HG02884 (cell line): ENCODE measurements around the gene DNAI7.

Source experiments
- ATAC-seq: cut with Tn5 transposase; IDR thresholded peaks from one replicate; pipeline ENCODE4 v1.9.1; 2021; ENCODE audit warnings: mild to moderate bottlenecking, moderate library complexity; ENCODE audit not compliant: unreplicated experiment

The DNAI7 gene

GRCh38 chr12:25102402-25102801 is 92.6 kb downstream of the DNAI7 start:
- no peak for ATAC-seq

- peak; percentile 55 for ATAC-seq
These were observed 93.9 kb downstream of the DNAI7 start for GRCh38 chr12:25101092-25101445.

DNA sequence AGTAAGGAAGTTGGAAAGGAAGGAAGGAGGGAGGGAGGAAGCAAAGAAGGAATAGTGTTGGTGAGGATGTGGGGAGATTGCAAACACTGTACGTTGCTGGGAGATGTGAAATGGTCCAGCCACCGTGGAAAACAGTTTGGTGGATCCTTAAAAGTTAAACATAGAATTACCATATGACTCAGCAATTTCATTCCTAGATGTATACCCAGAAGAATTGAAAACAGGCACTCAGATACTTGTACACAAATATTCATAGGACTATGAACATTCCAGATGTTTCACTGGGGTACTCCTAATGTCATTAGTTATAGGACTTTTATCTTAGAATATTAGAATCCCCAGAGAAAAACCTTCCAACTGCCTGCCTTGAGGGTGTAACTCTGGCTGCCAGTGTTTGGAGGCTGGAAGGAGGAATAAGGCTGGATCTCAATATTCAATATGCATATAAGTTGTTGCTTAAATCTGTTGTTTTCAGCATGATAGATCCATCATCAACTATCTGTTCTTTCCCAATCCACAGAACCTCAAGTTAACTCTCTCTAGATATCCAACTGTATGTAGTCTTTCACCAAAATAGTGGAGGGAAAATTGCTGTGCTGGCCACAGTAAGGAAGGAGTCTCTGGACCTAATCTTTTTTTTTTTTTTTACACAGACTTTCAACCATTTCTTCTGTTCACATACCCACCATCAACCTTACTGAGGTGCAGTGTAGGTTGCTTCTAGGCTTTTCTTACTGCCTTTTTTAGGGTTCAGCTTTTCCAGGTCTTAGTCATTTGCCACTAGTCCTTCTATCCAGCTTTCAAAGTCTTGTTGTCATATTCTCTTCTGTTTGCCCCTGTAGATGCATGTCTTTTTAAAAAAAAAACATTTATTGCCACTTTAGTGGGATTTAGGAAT is 94.5 kb downstream of the DNAI7 start:
- peak; percentile 59 for ATAC-seq

GRCh38 chr12:25099010-25099409 is 96.0 kb downstream of the DNAI7 start:
- ATAC-seq: no peak

GRCh38 chr12:25089738-25090137 is 105.2 kb downstream of the DNAI7 start:
- no peak for ATAC-seq

GRCh38 chr12:25087596-25087995 is 107.4 kb downstream of the DNAI7 start:
- ATAC-seq: no peak

- ATAC-seq: no peak
These were observed 110.1 kb downstream of the DNAI7 start for GRCh38 chr12:25084816-25085215.

DNA sequence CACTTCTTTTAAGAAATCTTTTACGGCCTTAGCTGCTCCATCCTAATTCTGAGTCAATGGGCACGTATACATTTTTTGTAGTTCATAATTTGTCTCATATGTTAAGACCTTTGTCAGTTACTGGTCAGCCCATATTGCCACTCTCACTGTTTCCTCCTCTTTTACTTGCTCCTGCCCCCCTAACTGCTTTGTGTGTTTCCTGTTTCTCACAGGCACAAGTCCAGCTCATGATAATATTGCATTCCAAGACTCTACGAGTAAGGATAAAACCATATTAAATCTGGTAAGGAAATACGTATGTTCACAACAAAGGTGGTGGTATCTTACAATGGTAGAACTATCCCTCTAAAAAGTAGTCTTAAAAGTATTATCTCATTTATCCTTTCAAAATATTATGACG is 111.7 kb downstream of the DNAI7 start:
- no peak for ATAC-seq

DNA sequence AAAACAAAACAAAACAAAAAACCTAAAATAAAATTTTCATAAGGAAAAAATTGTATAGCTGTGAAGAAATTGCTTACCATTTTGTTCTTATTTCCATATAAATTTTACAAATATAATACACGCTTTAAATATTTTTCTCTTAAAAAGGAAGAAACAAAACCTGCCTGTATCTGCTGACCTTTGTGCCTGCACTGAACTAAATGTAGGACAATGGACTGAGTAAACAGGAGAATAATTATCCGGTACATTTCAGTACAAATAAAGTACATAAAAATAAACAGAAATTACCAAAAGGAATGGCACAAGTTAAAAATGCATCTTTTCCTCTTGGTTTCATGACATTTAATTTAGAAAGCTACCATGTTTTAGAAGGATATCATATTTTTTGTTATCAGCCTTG is 112.3 kb downstream of the DNAI7 start:
- ATAC-seq: no peak

GRCh38 chr12:25079393-25079792 is 115.6 kb downstream of the DNAI7 start:
- ATAC-seq: no peak

GRCh38 chr12:25074954-25075353 is 120.0 kb downstream of the DNAI7 start:
- ATAC-seq: peak; percentile 82

DNA sequence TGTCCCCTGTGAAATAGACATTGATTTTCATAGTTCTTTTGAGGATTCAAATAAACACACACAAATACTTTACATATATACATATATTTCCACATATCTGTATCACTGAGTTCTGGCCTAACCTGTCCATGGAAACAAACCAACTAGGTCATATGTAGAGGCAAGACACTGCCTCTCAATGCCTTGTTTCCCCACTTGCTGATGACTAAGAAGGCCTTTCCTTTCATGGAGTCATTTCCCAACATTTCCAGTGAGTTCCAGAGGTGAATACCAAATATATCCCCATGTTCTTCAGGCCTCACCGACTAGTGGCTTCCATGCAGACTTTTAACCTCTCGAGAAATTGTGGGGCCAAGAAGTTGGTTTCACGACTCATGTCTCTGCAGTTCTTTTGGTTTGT is 120.8 kb downstream of the DNAI7 start:
- ATAC-seq: no peak

- ATAC-seq: no peak
These were observed 121.9 kb downstream of the DNAI7 start for GRCh38 chr12:25072906-25073650.

DNA sequence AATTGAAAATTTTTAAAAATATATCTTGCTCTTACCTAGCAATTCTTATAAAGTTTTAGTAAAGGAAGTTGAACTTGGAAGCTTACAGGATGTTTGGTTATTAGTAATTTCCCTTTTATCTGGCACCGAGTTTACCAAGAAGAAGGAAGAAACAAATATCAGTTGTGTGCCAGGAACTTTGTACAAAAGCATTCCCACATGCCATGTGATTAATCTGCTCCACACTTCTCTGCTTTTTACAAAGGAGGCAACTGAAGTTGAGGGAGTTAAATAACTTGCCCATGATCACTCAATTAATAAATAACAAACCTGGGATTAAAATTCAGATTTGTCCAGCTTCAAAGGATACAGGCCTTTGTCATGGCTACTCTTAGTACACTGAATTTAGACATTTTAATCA is 123.6 kb downstream of the DNAI7 start:
- ATAC-seq: no peak

GRCh38 chr12:25069224-25069623 is 125.7 kb downstream of the DNAI7 start:
- ATAC-seq: no peak

GRCh38 chr12:25065035-25065434 is 129.9 kb downstream of the DNAI7 start:
- ATAC-seq: no peak

GRCh38 chr12:25063873-25064628 is 130.9 kb downstream of the DNAI7 start:
- no peak for ATAC-seq

- ATAC-seq: no peak
These were observed 136.3 kb downstream of the DNAI7 start for GRCh38 chr12:25058658-25059058.
